ENCODE results near the gene ERVW-1. TPM values are rescaled to one million over a fixed set of nuclear protein-coding genes. Genes with fewer than 3 reads are reported as not detected.
"Not testable (repeated sequence)": the region's sequence is repeated elsewhere in the genome, so short reads cannot be mapped to it uniquely, and the experiment has no call there.

ERVW-1 gene
- total RNA-seq, 2 experiments from 2014 or later, result not detected

DNA sequence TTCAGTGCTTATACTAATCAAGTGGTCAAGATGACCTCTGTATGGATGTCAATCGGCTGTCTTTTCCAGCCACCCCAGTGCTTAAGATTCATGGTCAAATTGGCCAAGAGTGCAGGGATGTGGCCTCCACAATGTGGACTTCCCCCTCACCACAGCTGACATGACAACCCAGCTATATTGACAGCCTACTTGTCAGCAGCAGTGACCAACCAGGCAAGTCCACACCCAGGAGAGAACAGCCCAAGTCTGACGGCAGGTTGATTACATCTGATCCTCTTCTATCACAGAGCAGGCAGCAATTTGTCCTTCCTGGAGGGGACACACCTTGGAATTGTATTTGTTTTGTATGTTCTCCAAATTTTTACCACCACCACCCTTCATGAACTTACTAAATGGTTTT lies 8.2 kb upstream of the ERVW-1 start:
- no peak overlapping the region for H3K4me3 Mint-ChIP-seq
- ChIA-PET CTCF (no interaction called here), POLR2A (no interaction called here)
- no peak for DNase-seq
- no peaks in the 10 kb centered on the region for H3K9me3 Mint-ChIP-seq
- intact Hi-C loops (cut with micrococcal nuclease), result no loop called here
- no peak overlapping the region for H3K27ac Mint-ChIP-seq
- H3K4me1 Mint-ChIP-seq (ENCODE audit: low read depth), result no peaks in the 10 kb centered on the region
- no peaks in the 10 kb centered on the region for H3K27me3 Mint-ChIP-seq
- peaks cover 14% of the 10 kb centered on the region for H3K36me3 Mint-ChIP-seq

- Mint-ChIP-seq H3K36me3 (peaks cover 12% of the 10 kb centered on the region), H3K9me3 (no peaks in the 10 kb centered on the region), H3K27me3 (no peaks in the 10 kb centered on the region), H3K4me3 (no peak overlapping the region), H3K27ac (no peak overlapping the region), H3K4me1 (ENCODE audit: low read depth) (no peaks in the 10 kb centered on the region)
- POLR2A ChIA-PET, result no interaction called here
- intact Hi-C loops (cut with micrococcal nuclease), result no loop called here
- DNase-seq, result no peak
- CTCF ChIA-PET, result no interaction called here
These were observed 7.6 kb upstream of the ERVW-1 start for GRCh38 chr7:92485267-92485892.

DNA sequence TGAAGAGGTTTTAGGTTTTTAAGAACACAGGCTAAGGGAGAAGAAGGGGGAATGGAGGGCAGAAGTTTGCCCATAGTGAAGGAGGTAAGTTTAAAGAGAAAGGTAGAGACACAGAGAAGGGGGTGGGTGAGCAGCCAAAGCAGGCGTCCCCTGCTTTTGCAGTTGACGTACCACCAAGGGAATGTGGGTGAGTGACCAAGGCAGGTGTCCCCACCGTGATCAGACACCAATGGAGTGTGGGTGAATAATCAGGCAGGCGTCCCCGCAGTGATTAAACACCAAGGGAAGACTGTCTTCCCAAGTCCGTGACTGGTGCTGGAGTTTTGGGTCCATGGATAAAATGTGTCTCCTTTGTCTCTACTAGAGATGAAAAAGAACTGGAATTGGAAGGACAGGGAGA lies 6.5 kb upstream of the ERVW-1 start:
- DNase-seq; H3K9me3 Mint-ChIP-seq; H3K4me1 Mint-ChIP-seq (ENCODE audit: low read depth); H3K27me3 Mint-ChIP-seq; H3K36me3 Mint-ChIP-seq; H3K27ac Mint-ChIP-seq; intact Hi-C loops (cut with micrococcal nuclease); CTCF ChIA-PET; POLR2A ChIA-PET; H3K4me3 Mint-ChIP-seq: not testable (repeated sequence)

DNA sequence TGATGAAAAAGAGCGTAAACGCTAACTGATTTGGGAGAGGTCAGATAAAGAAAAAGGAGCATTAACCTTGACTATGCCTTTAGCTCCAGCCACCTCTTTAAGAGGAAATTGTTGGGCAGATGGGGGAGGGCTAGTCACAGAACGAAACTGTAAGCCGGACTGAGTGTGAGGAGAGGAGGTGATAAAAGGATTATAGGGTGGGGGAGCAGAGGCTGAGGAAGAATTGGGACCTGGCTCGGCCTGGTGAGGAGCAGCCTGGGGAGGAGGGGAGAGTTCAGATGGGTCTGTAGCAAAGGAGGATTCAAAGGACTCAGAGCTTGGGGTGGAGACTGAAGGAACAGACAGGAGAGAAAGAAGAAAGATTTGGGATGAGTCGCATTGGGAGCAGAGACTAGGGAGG lies 5.9 kb upstream of the ERVW-1 start:
- intact Hi-C loops (cut with micrococcal nuclease); POLR2A ChIA-PET; H3K4me3 Mint-ChIP-seq; DNase-seq; H3K4me1 Mint-ChIP-seq (ENCODE audit: low read depth); H3K9me3 Mint-ChIP-seq; CTCF ChIA-PET; H3K27ac Mint-ChIP-seq; H3K36me3 Mint-ChIP-seq; H3K27me3 Mint-ChIP-seq: not testable (repeated sequence)

DNA sequence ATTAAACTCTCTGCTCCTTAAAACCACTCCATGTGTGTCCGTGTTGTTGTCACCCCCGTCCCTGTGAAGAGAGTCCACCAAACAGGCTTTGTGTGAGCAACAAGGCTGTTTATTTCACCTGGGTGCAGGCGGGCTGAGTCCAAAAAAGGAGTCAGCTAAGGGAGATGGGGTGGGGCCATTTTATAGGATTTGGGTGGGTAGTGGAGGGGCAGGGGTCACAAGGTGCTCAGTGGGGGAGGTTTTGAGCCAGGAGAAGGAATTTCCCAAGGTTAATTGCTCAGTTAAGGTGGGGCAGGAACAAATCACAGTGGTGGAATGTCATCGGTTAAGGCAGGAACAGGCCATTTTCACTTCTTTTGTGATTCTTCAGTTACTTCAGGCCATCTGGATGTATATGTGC lies 1.4 kb upstream of the ERVW-1 start:
- H3K4me1 Mint-ChIP-seq (ENCODE audit: low read depth); H3K27ac Mint-ChIP-seq; DNase-seq; H3K4me3 Mint-ChIP-seq; CTCF ChIA-PET; H3K27me3 Mint-ChIP-seq; H3K36me3 Mint-ChIP-seq; POLR2A ChIA-PET; H3K9me3 Mint-ChIP-seq; intact Hi-C loops (cut with micrococcal nuclease): not testable (repeated sequence)

- DNase-seq, result no peak
- POLR2A ChIA-PET, result no interaction called here
- Mint-ChIP-seq H3K27me3 (no peaks in the 10 kb centered on the region), H3K9me3 (no peaks in the 10 kb centered on the region), H3K4me3 (no peak overlapping the region), H3K27ac (no peak overlapping the region), H3K36me3 (no peaks in the 10 kb centered on the region), H3K4me1 (ENCODE audit: low read depth) (no peaks in the 10 kb centered on the region)
- CTCF ChIA-PET, result interaction anchor here (0.8 kb wide), 1 partner anchor 17 kb away, joined by 3 read pairs; no protein-coding TSS in a partner anchor
- intact Hi-C loops (cut with micrococcal nuclease), result no loop called here
These were observed 965 bp upstream of the ERVW-1 start for GRCh38 chr7:92478711-92479110.

DNA sequence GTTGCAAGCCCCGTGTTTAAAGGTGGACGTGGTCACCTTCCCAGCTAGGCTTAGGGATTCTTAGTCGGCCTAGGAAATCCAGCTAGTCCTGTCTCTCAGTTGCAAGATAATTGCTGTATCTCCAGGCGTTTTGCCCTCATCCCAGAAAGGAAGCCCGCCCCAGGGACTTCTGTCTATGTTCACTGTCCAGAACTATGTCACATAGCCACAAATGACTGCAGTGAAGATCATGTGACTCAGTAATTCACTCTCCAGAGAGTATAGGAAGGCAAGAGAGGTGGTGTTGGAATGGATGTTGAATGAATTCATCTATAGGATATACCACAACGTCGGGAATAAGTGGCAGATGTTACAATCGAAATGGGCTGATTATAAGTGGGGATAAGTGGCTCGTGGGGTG lies 349 bp upstream of the ERVW-1 start:
- ChIA-PET POLR2A (no interaction called here), CTCF (interaction anchor here (0.8 kb wide), 1 partner anchor 17 kb away, joined by 3 read pairs; no protein-coding TSS in a partner anchor)
- Mint-ChIP-seq H3K27ac (no peak overlapping the region), H3K27me3 (no peaks in the 10 kb centered on the region), H3K4me3 (no peak overlapping the region), H3K36me3 (no peaks in the 10 kb centered on the region), H3K4me1 (ENCODE audit: low read depth) (no peaks in the 10 kb centered on the region), H3K9me3 (no peaks in the 10 kb centered on the region)
- intact Hi-C loops (cut with micrococcal nuclease), result no loop called here
- no peak for DNase-seq

- not testable (repeated sequence) for H3K36me3 Mint-ChIP-seq
These were observed 1.7 kb downstream of the ERVW-1 start for GRCh38 chr7:92475851-92476590.

GRCh38 chr7:92475261-92475770 lies 2.4 kb downstream of the ERVW-1 start:
- H3K4me1 Mint-ChIP-seq (ENCODE audit: low read depth); POLR2A ChIA-PET; H3K27ac Mint-ChIP-seq; CTCF ChIA-PET; intact Hi-C loops (cut with micrococcal nuclease); DNase-seq; H3K9me3 Mint-ChIP-seq; H3K36me3 Mint-ChIP-seq; H3K4me3 Mint-ChIP-seq; H3K27me3 Mint-ChIP-seq: not testable (repeated sequence)

More at GRCh38 chr7:92475851-92476590, 1.7 kb downstream of the ERVW-1 start:
- CTCF ChIA-PET, result interaction anchor here (1.3 kb wide), 1 partner anchor 14 kb away, joined by 4 read pairs; no protein-coding TSS in a partner anchor
- POLR2A ChIA-PET; H3K4me3 Mint-ChIP-seq; intact Hi-C loops (cut with micrococcal nuclease); H3K4me1 Mint-ChIP-seq (ENCODE audit: low read depth); DNase-seq; H3K27ac Mint-ChIP-seq; H3K27me3 Mint-ChIP-seq; H3K9me3 Mint-ChIP-seq: not testable (repeated sequence)

- DNase-seq; H3K27ac Mint-ChIP-seq; intact Hi-C loops (cut with micrococcal nuclease); POLR2A ChIA-PET; H3K9me3 Mint-ChIP-seq; H3K4me1 Mint-ChIP-seq (ENCODE audit: low read depth); CTCF ChIA-PET; H3K27me3 Mint-ChIP-seq; H3K4me3 Mint-ChIP-seq; H3K36me3 Mint-ChIP-seq: not testable (repeated sequence)
These were observed 3.8 kb downstream of the ERVW-1 start for GRCh38 chr7:92473989-92474388.

DNA sequence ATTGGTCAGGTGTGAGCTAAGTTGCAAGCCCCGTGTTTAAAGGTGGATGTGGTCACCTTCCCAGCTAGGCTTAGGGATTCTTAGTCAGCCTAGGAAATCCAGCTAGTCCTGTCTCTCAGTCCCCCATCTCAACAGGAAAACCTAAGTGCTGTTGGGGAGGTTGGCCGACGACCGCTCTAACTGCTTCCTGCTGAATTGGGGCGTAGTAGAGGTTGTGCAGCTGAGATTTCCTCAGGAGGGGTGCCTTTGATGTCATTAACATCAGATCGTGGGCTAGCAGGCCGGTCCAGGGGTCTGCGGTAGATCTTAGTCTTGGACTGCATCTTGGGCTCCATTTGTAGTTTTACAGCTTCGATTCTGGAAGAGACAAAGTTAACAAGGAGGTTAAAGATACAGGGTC lies 9.2 kb downstream of the ERVW-1 start:
- intact Hi-C loops (cut with micrococcal nuclease); H3K27ac Mint-ChIP-seq; CTCF ChIA-PET; H3K4me3 Mint-ChIP-seq; H3K4me1 Mint-ChIP-seq (ENCODE audit: low read depth); H3K36me3 Mint-ChIP-seq; H3K27me3 Mint-ChIP-seq; POLR2A ChIA-PET; DNase-seq: not testable (repeated sequence)
- peaks cover 13% of the 10 kb centered on the region for H3K9me3 Mint-ChIP-seq

DNA sequence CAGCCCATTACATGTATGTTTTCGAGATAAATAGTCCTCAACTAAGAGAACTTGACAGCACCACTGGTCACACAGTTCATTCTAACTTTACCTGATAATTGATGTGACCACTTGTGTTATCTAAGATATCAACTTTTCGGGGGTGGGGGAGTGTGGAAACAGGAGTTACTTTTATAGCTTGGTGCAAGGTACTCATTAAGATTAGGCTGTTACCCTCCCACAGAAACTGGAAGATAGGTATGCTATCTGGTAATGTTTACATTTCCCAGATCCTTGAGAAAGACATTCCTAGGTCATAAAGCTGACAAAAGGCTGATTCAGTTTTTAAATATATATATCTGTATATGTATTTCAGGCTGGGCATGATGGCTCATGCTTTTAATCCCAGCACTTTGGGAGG lies 11.1 kb downstream of the ERVW-1 start:
- Mint-ChIP-seq H3K4me3 (no peak overlapping the region), H3K36me3 (peaks cover 8% of the 10 kb centered on the region), H3K27ac (no peak overlapping the region), H3K27me3 (no peaks in the 10 kb centered on the region), H3K4me1 (ENCODE audit: low read depth) (no peaks in the 10 kb centered on the region), H3K9me3 (peaks cover 13% of the 10 kb centered on the region)
- POLR2A ChIA-PET, result no interaction called here
- CTCF ChIA-PET, result interaction anchor here (0.7 kb wide), 1 partner anchor 9 kb away, joined by 3 read pairs; no protein-coding TSS in a partner anchor
- DNase-seq, result no peak
- intact Hi-C loops (cut with micrococcal nuclease), result no loop called here

- intact Hi-C loops (cut with micrococcal nuclease), result loop anchor here (5.0 kb wide), 1 partner anchor 287 kb away; the partner anchor contains the start of gene LRRD1
- Mint-ChIP-seq H3K27me3 (no peaks in the 10 kb centered on the region), H3K9me3 (peaks cover 13% of the 10 kb centered on the region), H3K4me3 (no peak overlapping the region), H3K36me3 (peaks cover 8% of the 10 kb centered on the region), H3K4me1 (ENCODE audit: low read depth) (no peaks in the 10 kb centered on the region), H3K27ac (no peak overlapping the region)
- ChIA-PET POLR2A (no interaction called here), CTCF (interaction anchor here (1.9 kb wide), 1 partner anchor 41 kb away, joined by 7 read pairs; no protein-coding TSS in a partner anchor)
- no peak for DNase-seq
These were observed 13.2 kb downstream of the ERVW-1 start for GRCh38 chr7:92464515-92464914.
